ENCODE results near the gene ENO3.

Gene ENO3

DNA sequence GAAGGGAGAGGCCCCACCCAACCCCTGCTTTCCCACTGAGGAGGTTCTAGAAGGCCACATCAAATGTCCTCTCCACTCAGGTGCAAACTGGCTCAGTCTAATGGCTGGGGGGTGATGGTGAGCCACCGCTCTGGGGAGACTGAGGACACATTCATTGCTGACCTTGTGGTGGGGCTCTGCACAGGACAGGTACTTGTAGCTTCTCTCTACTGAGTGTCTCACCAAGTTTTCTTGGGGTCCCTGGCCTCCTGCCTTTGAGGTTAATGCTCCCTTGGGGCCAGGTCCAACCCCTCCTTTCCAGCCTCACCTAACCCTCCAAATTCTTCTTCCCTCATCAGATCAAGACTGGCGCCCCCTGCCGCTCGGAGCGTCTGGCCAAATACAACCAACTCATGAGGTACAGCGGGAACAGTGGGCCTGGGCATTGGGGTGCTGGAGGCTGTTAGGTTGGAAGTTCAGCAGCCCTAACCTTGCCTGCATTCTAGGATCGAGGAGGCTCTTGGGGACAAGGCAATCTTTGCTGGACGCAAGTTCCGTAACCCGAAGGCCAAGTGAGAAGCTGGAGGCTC is 5.7 kb downstream of the ENO3 start:
- H3K27ac ChIP-seq = no peak overlapping the region
- TF ChIP-seq, protein P1, sequence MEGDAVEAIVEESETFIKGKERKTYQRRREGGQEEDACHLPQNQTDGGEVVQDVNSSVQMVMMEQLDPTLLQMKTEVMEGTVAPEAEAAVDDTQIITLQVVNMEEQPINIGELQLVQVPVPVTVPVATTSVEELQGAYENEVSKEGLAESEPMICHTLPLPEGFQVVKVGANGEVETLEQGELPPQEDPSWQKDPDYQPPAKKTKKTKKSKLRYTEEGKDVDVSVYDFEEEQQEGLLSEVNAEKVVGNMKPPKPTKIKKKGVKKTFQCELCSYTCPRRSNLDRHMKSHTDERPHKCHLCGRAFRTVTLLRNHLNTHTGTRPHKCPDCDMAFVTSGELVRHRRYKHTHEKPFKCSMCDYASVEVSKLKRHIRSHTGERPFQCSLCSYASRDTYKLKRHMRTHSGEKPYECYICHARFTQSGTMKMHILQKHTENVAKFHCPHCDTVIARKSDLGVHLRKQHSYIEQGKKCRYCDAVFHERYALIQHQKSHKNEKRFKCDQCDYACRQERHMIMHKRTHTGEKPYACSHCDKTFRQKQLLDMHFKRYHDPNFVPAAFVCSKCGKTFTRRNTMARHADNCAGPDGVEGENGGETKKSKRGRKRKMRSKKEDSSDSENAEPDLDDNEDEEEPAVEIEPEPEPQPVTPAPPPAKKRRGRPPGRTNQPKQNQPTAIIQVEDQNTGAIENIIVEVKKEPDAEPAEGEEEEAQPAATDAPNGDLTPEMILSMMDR (IDR thresholded peaks at IDR 0.05) = no peak
- H3K9me3 ChIP-seq = no peaks in the 10 kb centered on the region
- H3K4me3 ChIP-seq (ENCODE audit: low read depth in 1 of 2, low read length in 1 of 2) = no peak overlapping the region
- peaks cover 2 to 8% of the 10 kb centered on the region in 2 experiments for H3K4me1 ChIP-seq (ENCODE audit: control insufficient read depth in 1 of 2, insufficient read depth in 1 of 2, low read depth in 1 of 2, low read length in 1 of 2)
- peaks cover 12% of the 10 kb centered on the region for H3K36me3 ChIP-seq
- H3K27me3 ChIP-seq = no peaks in the 10 kb centered on the region

DNA sequence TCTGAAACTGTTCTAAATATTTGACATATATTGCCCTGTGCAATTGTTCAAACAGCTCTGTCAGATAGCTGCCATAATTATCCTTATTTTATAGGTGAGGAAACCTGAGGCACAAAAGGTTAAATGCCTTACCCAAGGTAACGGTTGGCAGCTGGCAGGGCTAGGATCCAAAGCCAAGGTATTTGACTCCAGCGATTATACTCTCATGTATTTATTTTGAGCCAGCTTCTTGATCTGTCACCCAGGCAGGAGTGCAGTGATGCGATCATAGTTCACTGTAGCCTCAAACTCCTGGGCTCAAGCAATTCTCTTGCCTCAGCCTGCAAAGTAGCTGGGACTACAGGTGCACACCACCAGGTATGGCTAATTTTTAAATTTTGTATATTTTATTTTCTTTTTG is 7.2 kb downstream of the ENO3 start:
- Histone ChIP-seq H3K4me3 (ENCODE audit: low read depth in 1 of 2, low read length in 1 of 2) (no peak overlapping the region), H3K27me3 (no peaks in the 10 kb centered on the region), H3K9me3 (no peaks in the 10 kb centered on the region), H3K36me3 (peaks cover 12% of the 10 kb centered on the region), H3K4me1 (ENCODE audit: control insufficient read depth in 1 of 2, insufficient read depth in 1 of 2, low read depth in 1 of 2, low read length in 1 of 2) (peaks cover 0 to 6% of the 10 kb centered on the region in 2 experiments), H3K27ac (no peak overlapping the region)
- TF ChIP-seq, protein P1 (IDR thresholded peaks at IDR 0.05) = no peak

DNA sequence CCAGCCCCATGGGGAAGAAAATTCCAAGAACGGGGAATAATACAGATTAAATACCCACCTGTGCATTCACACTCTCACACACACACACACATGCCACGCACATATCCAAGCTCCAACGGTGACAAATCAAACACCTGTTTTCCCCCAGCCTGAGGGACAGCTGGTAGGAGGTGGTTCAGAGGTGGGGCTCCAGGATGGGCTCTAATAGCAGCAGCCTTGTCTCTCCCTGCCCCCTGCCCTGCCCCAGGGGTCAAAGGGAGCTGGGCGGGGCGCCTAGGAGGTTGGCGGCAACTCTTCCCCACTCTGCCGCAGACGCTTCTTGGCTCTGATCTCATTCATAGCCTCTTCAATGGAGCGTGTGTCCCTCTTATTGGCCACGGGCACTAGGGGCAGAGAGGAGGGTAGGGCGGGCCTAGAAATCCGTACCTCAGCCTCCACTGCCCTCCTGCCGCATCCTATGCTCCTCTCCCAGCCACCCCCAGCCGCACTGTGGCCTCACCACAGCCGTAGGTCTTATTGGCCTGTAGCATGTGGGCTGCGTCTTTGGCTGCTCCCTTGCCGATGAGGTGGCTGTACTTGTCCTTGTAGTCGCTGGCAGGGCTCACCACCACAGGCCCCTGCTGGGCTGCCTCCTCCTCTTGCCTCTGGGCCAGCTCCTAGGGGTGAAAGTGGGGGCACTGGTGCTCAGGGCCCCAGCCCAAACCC is 8.5 kb downstream of the ENO3 start:
- TF ChIP-seq, protein P1 (IDR thresholded peaks at IDR 0.05) = no peak
- Histone ChIP-seq H3K36me3 (peaks cover 12% of the 10 kb centered on the region), H3K4me1 (ENCODE audit: control insufficient read depth in 1 of 2, insufficient read depth in 1 of 2, low read depth in 1 of 2, low read length in 1 of 2) (peaks cover 0 to 6% of the 10 kb centered on the region in 2 experiments), H3K27ac (no peak overlapping the region), H3K9me3 (no peaks in the 10 kb centered on the region), H3K4me3 (ENCODE audit: low read depth in 1 of 2, low read length in 1 of 2) (no peak overlapping the region), H3K27me3 (no peaks in the 10 kb centered on the region)

DNA sequence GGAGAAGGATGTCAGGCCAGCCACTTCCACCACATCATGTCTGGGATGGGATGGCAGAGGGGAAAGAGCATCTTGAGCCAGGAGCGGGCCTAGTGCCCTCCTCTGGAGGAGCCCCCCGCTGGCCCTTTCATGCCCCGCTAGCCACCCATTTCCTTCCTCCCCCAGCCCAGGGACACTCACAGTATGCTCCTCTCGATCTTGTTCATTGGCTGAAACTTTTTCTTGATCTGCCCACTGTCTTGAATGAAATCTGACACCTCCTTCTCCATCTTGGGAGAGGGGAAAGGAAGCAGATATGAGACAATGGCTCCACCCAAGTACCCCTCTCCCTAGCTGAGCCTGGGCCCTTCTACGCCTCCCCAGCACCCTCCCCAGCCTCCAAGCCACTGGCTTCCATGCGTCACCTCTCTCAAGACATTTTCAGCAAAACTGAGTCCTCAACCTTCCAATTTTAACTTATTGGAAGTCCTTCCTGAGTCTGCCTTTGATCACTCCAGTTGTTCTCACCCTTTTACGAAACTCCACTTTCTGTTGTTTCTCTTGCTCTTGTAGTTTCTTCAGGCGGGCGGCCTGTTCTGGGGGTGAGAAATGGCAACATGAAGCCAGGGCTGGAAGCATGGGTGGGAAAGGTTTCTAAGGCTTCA is 9.5 kb downstream of the ENO3 start:
- Histone ChIP-seq H3K9me3 (no peaks in the 10 kb centered on the region), H3K36me3 (peaks cover 12% of the 10 kb centered on the region), H3K4me1 (ENCODE audit: control insufficient read depth in 1 of 2, insufficient read depth in 1 of 2, low read depth in 1 of 2, low read length in 1 of 2) (peaks cover under 1 to 7% of the 10 kb centered on the region in 2 experiments), H3K4me3 (ENCODE audit: low read depth in 1 of 2, low read length in 1 of 2) (no peak overlapping the region), H3K27me3 (no peaks in the 10 kb centered on the region), H3K27ac (no peak overlapping the region)
- TF ChIP-seq, protein P1 (IDR thresholded peaks at IDR 0.05) = no peak

DNA sequence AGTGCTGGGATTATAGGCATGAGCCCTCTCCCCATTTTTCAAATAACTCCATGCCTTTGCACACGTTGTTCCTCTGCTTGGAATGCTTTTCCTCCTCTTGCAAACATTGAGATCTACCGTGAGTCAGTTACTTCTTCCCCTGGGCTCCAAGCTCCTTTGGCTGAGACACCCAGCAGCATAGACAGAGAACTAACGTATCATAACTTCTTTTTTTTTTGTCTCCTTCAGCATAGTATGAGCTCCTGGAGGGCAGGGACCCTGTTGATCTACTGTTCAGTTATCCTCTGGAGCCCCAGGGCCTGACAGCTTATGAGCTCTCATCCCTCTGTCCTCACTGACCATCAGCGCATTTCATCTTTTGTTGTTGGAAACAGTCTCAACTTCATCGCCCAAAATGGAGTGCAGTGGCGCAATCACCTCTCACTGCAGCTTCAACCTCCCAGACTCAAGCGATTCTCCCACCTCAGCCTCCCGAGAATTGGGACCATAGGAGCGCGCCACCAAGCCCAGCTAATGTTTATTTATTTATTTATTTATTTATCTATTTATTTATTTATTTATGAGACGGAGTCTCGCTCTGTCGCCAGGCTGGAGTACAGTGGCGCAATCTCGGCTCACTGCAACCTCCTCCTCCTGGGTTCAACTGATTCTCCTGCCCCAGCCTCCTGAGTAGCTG is 14.5 kb downstream of the ENO3 start:
- Histone ChIP-seq H3K36me3 (peaks cover 22% of the 10 kb centered on the region), H3K27me3 (no peaks in the 10 kb centered on the region), H3K27ac (peak overlapping the region; percentile 98), H3K4me3 (ENCODE audit: low read depth in 1 of 2, low read length in 1 of 2) (no peak overlapping the region), H3K9me3 (no peaks in the 10 kb centered on the region), H3K4me1 (ENCODE audit: control insufficient read depth in 1 of 2, insufficient read depth in 1 of 2, low read depth in 1 of 2, low read length in 1 of 2) (peaks cover 32 to 35% of the 10 kb centered on the region in 2 experiments)
- TF ChIP-seq, protein P1 (IDR thresholded peaks at IDR 0.05) = no peak

All from neutrophil (primary cell).